NCI-H1092 treated with DMSO at 0.1 percent for 48 hours (cell line): Measurements from ENCODE around the gene ZMYND15.

Experiments
- DNase-seq: peaks from one replicate; lab custom pipeline; 2025; lab: John Stamatoyannopoulos, UW

ZMYND15 gene

GRCh38 chr17:4743216-4743615, 3.6 kb downstream of the ZMYND15 start:
- DNase-seq: no peak

- DNase-seq: no peak
Measured at GRCh38 chr17:4743898-4744297, 4.3 kb downstream of the ZMYND15 start.

GRCh38 chr17:4744999-4745969, 5.7 kb downstream of the ZMYND15 start:
- DNase-seq: no peak

- no peak for DNase-seq
Measured at GRCh38 chr17:4747847-4748246, 8.2 kb downstream of the ZMYND15 start.

- DNase-seq: no peak
Measured at GRCh38 chr17:4748686-4749085, 9.1 kb downstream of the ZMYND15 start.

GRCh38 chr17:4750606-4751005, 11.0 kb downstream of the ZMYND15 start:
- DNase-seq: no peak

GRCh38 chr17:4751932-4752331, 12.3 kb downstream of the ZMYND15 start:
- no peak for DNase-seq

GRCh38 chr17:4753392-4753791, 13.8 kb downstream of the ZMYND15 start:
- no peak for DNase-seq

- DNase-seq: no peak
Measured at GRCh38 chr17:4759776-4760236, 20.2 kb downstream of the ZMYND15 start.

- no peak for DNase-seq
Measured at GRCh38 chr17:4764595-4764994, 25.0 kb downstream of the ZMYND15 start.

- DNase-seq: no peak
Measured at GRCh38 chr17:4766201-4766600, 26.6 kb downstream of the ZMYND15 start.

GRCh38 chr17:4766723-4767122, 27.1 kb downstream of the ZMYND15 start:
- no peak for DNase-seq

GRCh38 chr17:4768298-4768697, 28.7 kb downstream of the ZMYND15 start:
- DNase-seq: no peak

- no peak for DNase-seq
Measured at GRCh38 chr17:4769628-4770027, 30.0 kb downstream of the ZMYND15 start.

GRCh38 chr17:4771519-4772234, 32.0 kb downstream of the ZMYND15 start, which contains the start of gene TM4SF5:
Gene TM4SF5 (plus strand): TSS chr17:4771886. CDS start chr17:4771923, 37 bp downstream.
- DNase-seq: peak; percentile 48

GRCh38 chr17:4772235-4772613, 32.6 kb downstream of the ZMYND15 start:
- peak; percentile 22 for DNase-seq

GRCh38 chr17:4777969-4778760, 38.5 kb downstream of the ZMYND15 start:
- no peak for DNase-seq

- no peak for DNase-seq
Measured at GRCh38 chr17:4780325-4780955, 40.8 kb downstream of the ZMYND15 start.

- no peak for DNase-seq
Measured at GRCh38 chr17:4782652-4783051, 43.0 kb downstream of the ZMYND15 start.

- no peak for DNase-seq
Measured at GRCh38 chr17:4785311-4786105, 45.9 kb downstream of the ZMYND15 start.

GRCh38 chr17:4786106-4786511, 46.5 kb downstream of the ZMYND15 start, which contains the start of gene VMO1:
Gene VMO1 (minus strand): TSS chr17:4786364. CDS start chr17:4786352, 12 bp downstream.
- DNase-seq: no peak
